Stimulated activated CD8-positive, alpha-beta memory T cell treated with anti-CD3 and anti-CD28 coated beads, Interleukin-4, amount 100 ng/mL, for 24 hours (primary cell): Measurements from ENCODE around the gene SLC25A17.
"Not testable (repeated sequence)": the region's sequence is repeated elsewhere in the genome, so short reads cannot be mapped to it uniquely, and the experiment has no call there.

Experiments used
- DNase-seq: peaks from one replicate; pipeline ENCODE4 v3.0.0-alpha.2; 2020; ENCODE audit warnings: low read depth

SLC25A17 gene

GRCh38 chr22:40818747-40819598 lies at the start of gene SLC25A17:
SLC25A17 (minus strand) TSS chr22:40819346; CDS start chr22:40819248, 98 bp downstream.
- DNase-seq: peak; percentile 85

GRCh38 chr22:40868379-40868778 lies 49.2 kb upstream of the SLC25A17 start:
- not testable (repeated sequence) for DNase-seq

GRCh38 chr22:40867109-40867508 lies 48.0 kb upstream of the SLC25A17 start:
- DNase-seq: no peak

GRCh38 chr22:40862537-40862936 lies 43.4 kb upstream of the SLC25A17 start:
- DNase-seq: no peak

GRCh38 chr22:40862013-40862412 lies 42.9 kb upstream of the SLC25A17 start, which contains the start of gene DNAJB7:
DNAJB7 (minus strand) TSS chr22:40862113; CDS start chr22:40861994, 119 bp downstream.
- no peak for DNase-seq

- DNase-seq: no peak
Measured at GRCh38 chr22:40857309-40857855, 38.2 kb upstream of the SLC25A17 start.

- peak; percentile 97 for DNase-seq
Measured at GRCh38 chr22:40856513-40857308, 37.6 kb upstream of the SLC25A17 start, which contains the start of the genes ST13 and XPNPEP3. ST13 (minus strand) TSS chr22:40856639; CDS start chr22:40856540, 99 bp downstream. XPNPEP3 (plus strand) TSS chr22:40857148; CDS start chr22:40857182, 34 bp downstream.

GRCh38 chr22:40855979-40856512 lies 36.9 kb upstream of the SLC25A17 start:
- DNase-seq: no peak

- no peak for DNase-seq
Measured at GRCh38 chr22:40855071-40855978, 36.2 kb upstream of the SLC25A17 start.

GRCh38 chr22:40853961-40854360 lies 34.8 kb upstream of the SLC25A17 start:
- DNase-seq: no peak

- DNase-seq: no peak
Measured at GRCh38 chr22:40853333-40853732, 34.2 kb upstream of the SLC25A17 start.

GRCh38 chr22:40845816-40846215 lies 26.7 kb upstream of the SLC25A17 start:
- not testable (repeated sequence) for DNase-seq

- no peak for DNase-seq
Measured at GRCh38 chr22:40844951-40845350, 25.8 kb upstream of the SLC25A17 start.

GRCh38 chr22:40838486-40838885 lies 19.3 kb upstream of the SLC25A17 start:
- no peak for DNase-seq

- no peak for DNase-seq
Measured at GRCh38 chr22:40834619-40835018, 15.5 kb upstream of the SLC25A17 start.

GRCh38 chr22:40829131-40829530 lies 10.0 kb upstream of the SLC25A17 start:
- no peak for DNase-seq

GRCh38 chr22:40826984-40827741 lies 8.0 kb upstream of the SLC25A17 start:
- DNase-seq: no peak

- not testable (repeated sequence) for DNase-seq
Measured at GRCh38 chr22:40826292-40826691, 7.1 kb upstream of the SLC25A17 start.

- DNase-seq: no peak
Measured at GRCh38 chr22:40823426-40823825, 4.3 kb upstream of the SLC25A17 start.

- no peak for DNase-seq
Measured at GRCh38 chr22:40819599-40820140, 524 bp upstream of the SLC25A17 start.
